ENCODE results near the gene DLG2. TPM values are rescaled to one million over a fixed set of nuclear protein-coding genes. Genes with fewer than 3 reads are reported as not detected.

Gene DLG2
- polyA plus RNA-seq, 1 experiment, result 0.68 TPM

- Histone ChIP-seq H3K27ac (ENCODE audit: low read depth, low read length) (no peak overlapping the region), H3K4me3 (ENCODE audit: low read depth, low read length) (no peak overlapping the region), H3K9me3 (ENCODE audit: control insufficient read depth, insufficient read depth, low read length) (no peaks in the 10 kb centered on the region), H3K27me3 (ENCODE audit: control insufficient read depth, insufficient read depth, low read length) (no peaks in the 10 kb centered on the region)
- ChIA-PET CTCF (no interaction called here), POLR2A (no interaction called here)
- TF ChIP-seq CTCF (IDR thresholded peaks at IDR 0.05; ENCODE audit: low read depth, low read length), result no peak
- no peak for DNase-seq (ENCODE audit: low read depth, low spot score)
Observed at GRCh38 chr11:84828616-84829015, 798.5 kb downstream of the DLG2 start.

- no peak for TF ChIP-seq CTCF (IDR thresholded peaks at IDR 0.05; ENCODE audit: low read depth, low read length)
- CTCF ChIA-PET, result no interaction called here
- DNase-seq (ENCODE audit: low read depth, low spot score), result no peak
- Histone ChIP-seq H3K27me3 (ENCODE audit: control insufficient read depth, insufficient read depth, low read length) (no peaks in the 10 kb centered on the region), H3K4me3 (ENCODE audit: low read depth, low read length) (no peak overlapping the region), H3K9me3 (ENCODE audit: control insufficient read depth, insufficient read depth, low read length) (no peaks in the 10 kb centered on the region), H3K27ac (ENCODE audit: low read depth, low read length) (no peak overlapping the region)
- POLR2A ChIA-PET, result no interaction called here
Observed at GRCh38 chr11:84825106-84825660, 802.0 kb downstream of the DLG2 start.

DNA sequence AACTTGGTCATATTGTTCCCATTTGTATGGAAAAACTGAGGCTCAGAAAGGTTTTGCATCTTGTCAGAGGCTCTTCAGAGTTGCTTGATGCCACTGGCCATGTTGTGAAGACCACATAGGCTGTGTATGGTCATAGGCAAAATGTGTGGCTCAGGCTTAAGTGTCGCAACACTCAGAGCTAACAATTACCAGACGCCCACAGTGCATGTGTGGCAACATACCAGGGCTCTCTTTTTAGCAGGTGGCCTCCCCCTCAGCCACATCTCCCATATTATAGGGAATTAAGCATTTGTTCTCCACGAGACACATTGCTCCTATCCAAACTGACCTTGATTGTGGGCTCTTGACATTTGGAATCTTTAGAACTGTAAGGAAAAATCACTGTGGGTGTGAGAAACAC, 802.5 kb downstream of the DLG2 start:
- ChIA-PET CTCF (no interaction called here), POLR2A (no interaction called here)
- DNase-seq (ENCODE audit: low read depth, low spot score), result no peak
- Histone ChIP-seq H3K4me3 (ENCODE audit: low read depth, low read length) (no peak overlapping the region), H3K9me3 (ENCODE audit: control insufficient read depth, insufficient read depth, low read length) (no peaks in the 10 kb centered on the region), H3K27me3 (ENCODE audit: control insufficient read depth, insufficient read depth, low read length) (no peaks in the 10 kb centered on the region), H3K27ac (ENCODE audit: low read depth, low read length) (no peak overlapping the region)
- TF ChIP-seq CTCF (IDR thresholded peaks at IDR 0.05; ENCODE audit: low read depth, low read length), result no peak

DNA sequence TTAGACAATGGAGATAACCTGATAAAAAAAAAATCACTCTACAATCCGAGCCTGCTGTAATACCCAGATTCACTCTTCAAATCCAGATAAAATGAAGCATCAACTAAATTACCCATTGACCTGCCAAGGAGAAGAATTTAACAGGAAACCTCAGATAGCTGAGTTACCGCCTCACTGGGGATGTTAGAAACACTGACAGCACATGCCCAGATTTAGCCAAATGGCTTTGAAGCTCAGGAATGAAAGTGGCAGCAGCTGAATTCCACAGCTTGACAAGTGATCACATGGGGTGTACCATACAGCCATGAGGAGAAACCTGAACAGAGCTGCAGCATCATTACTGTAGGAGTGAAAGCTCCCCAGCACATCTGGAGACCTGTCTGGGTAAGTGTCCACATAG, 807.6 kb downstream of the DLG2 start:
- Histone ChIP-seq H3K4me3 (ENCODE audit: low read depth, low read length) (no peak overlapping the region), H3K27me3 (ENCODE audit: control insufficient read depth, insufficient read depth, low read length) (no peaks in the 10 kb centered on the region), H3K9me3 (ENCODE audit: control insufficient read depth, insufficient read depth, low read length) (no peaks in the 10 kb centered on the region), H3K27ac (ENCODE audit: low read depth, low read length) (no peak overlapping the region)
- TF ChIP-seq CTCF (IDR thresholded peaks at IDR 0.05; ENCODE audit: low read depth, low read length), result no peak
- POLR2A ChIA-PET, result no interaction called here
- no peak for DNase-seq (ENCODE audit: low read depth, low spot score)
- CTCF ChIA-PET, result no interaction called here

DNA sequence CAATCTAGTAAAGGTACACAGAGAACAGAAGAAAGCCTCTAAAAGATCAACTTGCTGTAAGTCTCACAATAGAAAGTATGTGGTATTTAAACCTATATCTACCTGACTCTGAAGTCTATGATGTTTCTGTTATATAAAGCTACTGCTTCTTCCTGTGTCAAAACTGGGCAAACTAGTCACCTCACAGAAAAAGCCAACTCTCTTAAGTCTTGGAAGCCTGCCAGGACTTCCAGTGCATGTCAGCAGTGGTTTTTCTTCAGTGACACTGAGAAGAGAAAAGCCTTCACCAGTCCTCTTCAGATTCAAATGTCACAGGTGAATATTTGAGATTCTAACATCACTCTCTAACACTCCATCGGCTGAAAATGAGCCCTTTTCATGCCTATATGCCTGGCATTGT, 808.0 kb downstream of the DLG2 start:
- H3K27me3 ChIP-seq (ENCODE audit: control insufficient read depth, insufficient read depth, low read length), result no peaks in the 10 kb centered on the region
- TF ChIP-seq CTCF (IDR thresholded peaks at IDR 0.05; ENCODE audit: low read depth, low read length), result no peak
- CTCF ChIA-PET, result no interaction called here
- no peak overlapping the region for H3K4me3 ChIP-seq (ENCODE audit: low read depth, low read length)
- DNase-seq (ENCODE audit: low read depth, low spot score), result no peak
- POLR2A ChIA-PET, result no interaction called here
- H3K9me3 ChIP-seq (ENCODE audit: control insufficient read depth, insufficient read depth, low read length), result no peaks in the 10 kb centered on the region
- no peak overlapping the region for H3K27ac ChIP-seq (ENCODE audit: low read depth, low read length)
